Neutrophil (primary cell): ENCODE measurements around the gene CHAD.
A peak's percentile ranks its signal among the peaks of the same experiment; 100 is the strongest.

ENCODE experiments used
- H3K27ac ChIP-seq: fragments of 200-600 bp; sonication (generic); 2 replicates; pipeline ENCODE4 v1.5.1; 2016; ENCODE audit warnings: mild to moderate bottlenecking, moderate library complexity
- H3K27me3 ChIP-seq: fragments of 200-600 bp; sonication (generic); 2 replicates; pipeline ENCODE4 v1.6.0; 2016; ENCODE audit warnings: mild to moderate bottlenecking
- H3K36me3 ChIP-seq: fragments of 200-600 bp; sonication (generic); 2 replicates; pipeline ENCODE4 v1.5.1; 2017
- H3K4me1 ChIP-seq, 2 experiments: fragments of 200-600 bp in 1 of 2; sonication (generic) in 1 of 2; 1 replicate in 1 of 2; 2 replicates in 1 of 2; pipeline versions ENCODE4 v1.5.1 to v1.6.1; 2013 to 2016; ENCODE audit warnings: low read depth in 1 of 2, low read length in 1 of 2, mild to moderate bottlenecking in 1 of 2, moderate library complexity in 1 of 2; ENCODE audit not compliant: control insufficient read depth in 1 of 2, insufficient read depth in 1 of 2
- H3K4me3 ChIP-seq, 2 experiments: fragments of 200-600 bp in 1 of 2; sonication (generic) in 1 of 2; 1 replicate in 1 of 2; 2 replicates in 1 of 2; pipeline ENCODE4 v1.5.1; 2013 to 2016; ENCODE audit warnings: low read depth in 1 of 2, low read length in 1 of 2, mild to moderate bottlenecking in 1 of 2, moderate library complexity in 1 of 2
- H3K9me3 ChIP-seq: fragments of 200-600 bp; sonication (generic); 2 replicates; pipeline ENCODE4 v1.5.1; 2016
- TF ChIP-seq, protein P1 (sequence below): fragments of 200-600 bp; sonication (generic); IDR thresholded peaks from 2 replicates; pipeline ENCODE4 v1.5.1; 2016; ENCODE audit warnings: antibody characterized with exemption

CHAD gene

GRCh38 chr17:50514388-50514787 is 45.7 kb upstream of the CHAD start:
- H3K4me3 ChIP-seq = no peak overlapping the region
- no peaks in the 10 kb centered on the region for H3K4me1 ChIP-seq
- H3K36me3 ChIP-seq = no peaks in the 10 kb centered on the region
- H3K27ac ChIP-seq = no peak overlapping the region
- no peaks in the 10 kb centered on the region for H3K27me3 ChIP-seq
- no peaks in the 10 kb centered on the region for H3K9me3 ChIP-seq
- TF ChIP-seq, protein P1, sequence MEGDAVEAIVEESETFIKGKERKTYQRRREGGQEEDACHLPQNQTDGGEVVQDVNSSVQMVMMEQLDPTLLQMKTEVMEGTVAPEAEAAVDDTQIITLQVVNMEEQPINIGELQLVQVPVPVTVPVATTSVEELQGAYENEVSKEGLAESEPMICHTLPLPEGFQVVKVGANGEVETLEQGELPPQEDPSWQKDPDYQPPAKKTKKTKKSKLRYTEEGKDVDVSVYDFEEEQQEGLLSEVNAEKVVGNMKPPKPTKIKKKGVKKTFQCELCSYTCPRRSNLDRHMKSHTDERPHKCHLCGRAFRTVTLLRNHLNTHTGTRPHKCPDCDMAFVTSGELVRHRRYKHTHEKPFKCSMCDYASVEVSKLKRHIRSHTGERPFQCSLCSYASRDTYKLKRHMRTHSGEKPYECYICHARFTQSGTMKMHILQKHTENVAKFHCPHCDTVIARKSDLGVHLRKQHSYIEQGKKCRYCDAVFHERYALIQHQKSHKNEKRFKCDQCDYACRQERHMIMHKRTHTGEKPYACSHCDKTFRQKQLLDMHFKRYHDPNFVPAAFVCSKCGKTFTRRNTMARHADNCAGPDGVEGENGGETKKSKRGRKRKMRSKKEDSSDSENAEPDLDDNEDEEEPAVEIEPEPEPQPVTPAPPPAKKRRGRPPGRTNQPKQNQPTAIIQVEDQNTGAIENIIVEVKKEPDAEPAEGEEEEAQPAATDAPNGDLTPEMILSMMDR = no peak

DNA sequence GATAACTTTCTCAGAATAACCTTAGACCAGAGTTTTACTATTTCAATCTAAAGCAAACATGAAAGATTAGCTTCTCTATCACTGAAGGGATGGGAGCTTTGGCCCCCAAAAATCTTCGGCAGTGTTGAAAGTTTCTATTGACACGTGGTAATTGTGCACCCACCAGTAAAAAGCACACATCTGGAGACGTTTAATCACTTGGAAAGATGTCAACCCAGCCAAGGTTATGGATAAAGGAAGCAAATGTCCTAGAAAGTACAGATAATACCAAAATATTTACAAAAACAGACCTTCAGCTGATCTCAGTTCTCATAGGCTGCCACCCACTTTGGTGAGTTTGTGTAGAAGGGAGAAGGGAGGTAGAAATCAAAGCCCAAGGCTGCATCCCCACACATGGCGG is 44.8 kb upstream of the CHAD start:
- H3K4me3 ChIP-seq = no peak overlapping the region
- no peak overlapping the region for H3K27ac ChIP-seq
- no peaks in the 10 kb centered on the region for H3K27me3 ChIP-seq
- TF ChIP-seq, protein P1 = no peak
- H3K4me1 ChIP-seq = peaks cover 7% of the 10 kb centered on the region in 2 experiments
- no peaks in the 10 kb centered on the region for H3K9me3 ChIP-seq
- H3K36me3 ChIP-seq = no peaks in the 10 kb centered on the region

GRCh38 chr17:50511058-50511457 is 42.4 kb upstream of the CHAD start:
- no peaks in the 10 kb centered on the region for H3K36me3 ChIP-seq
- H3K27ac ChIP-seq = no peak overlapping the region

GRCh38 chr17:50508573-50509460 is 40.1 kb upstream of the CHAD start:
- Histone ChIP-seq H3K27ac (peak overlapping the region; percentile 11), H3K36me3 (no peaks in the 10 kb centered on the region), H3K4me3 (peak overlapping the region; percentile 70 to 80), H3K9me3 (no peaks in the 10 kb centered on the region), H3K27me3 (peaks cover 6% of the 10 kb centered on the region), H3K4me1 (peaks cover 7 to 12% of the 10 kb centered on the region in 2 experiments)
- TF ChIP-seq, protein P1 = no peak

More at GRCh38 chr17:50511058-50511457, 42.4 kb upstream of the CHAD start:
- peaks cover 4% of the 10 kb centered on the region for H3K27me3 ChIP-seq
- peaks cover 7% of the 10 kb centered on the region in 2 experiments for H3K4me1 ChIP-seq
- H3K9me3 ChIP-seq = no peaks in the 10 kb centered on the region
- TF ChIP-seq, protein P1 = no peak
- H3K4me3 ChIP-seq = no peak overlapping the region

DNA sequence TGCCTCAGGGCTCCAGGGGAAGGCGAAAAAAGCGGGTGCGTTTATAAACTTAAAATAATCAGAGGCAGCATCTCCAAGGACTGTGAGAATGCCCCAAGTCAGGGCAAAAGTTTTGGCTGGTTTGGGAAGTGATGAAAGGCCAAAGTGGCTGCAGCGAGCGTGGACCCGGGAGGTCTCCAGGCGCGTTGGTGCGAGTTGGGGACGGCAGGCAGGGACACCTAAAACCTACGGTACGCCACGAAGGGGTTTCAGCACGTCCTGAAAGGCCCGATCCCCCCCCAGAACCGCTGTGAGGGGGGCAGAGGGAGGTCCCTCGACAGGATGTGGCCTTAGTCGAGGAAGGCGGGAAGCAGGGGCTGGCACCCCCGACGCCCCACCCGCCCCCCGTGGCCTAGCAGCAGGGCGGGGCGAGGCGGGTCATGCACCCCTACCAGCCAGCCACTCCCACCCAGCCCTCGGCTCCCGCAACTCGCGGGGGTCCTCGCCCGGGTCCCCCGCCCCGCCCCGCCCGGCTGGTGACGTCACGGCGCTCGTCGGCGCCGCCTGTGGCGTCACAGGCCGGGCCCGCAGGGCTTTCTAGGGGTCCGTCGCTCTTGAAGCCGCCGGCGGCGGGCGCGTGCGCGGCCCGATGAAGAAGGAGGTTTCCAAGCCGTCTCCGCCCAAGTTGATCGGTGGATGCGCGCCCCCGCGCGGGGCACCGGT is 39.3 kb upstream of the CHAD start, which contains the start of gene MYCBPAP:
MYCBPAP (plus strand) TSS at position 569 of the 702 bp plus-strand sequence. CDS start 236 bp downstream, outside the sequence.
- peak within 1 kb of the TSS; percentile 11 for H3K27ac ChIP-seq
- H3K36me3 ChIP-seq = no peaks in the 10 kb centered on the region
- H3K27me3 ChIP-seq = peaks cover 14% of the 10 kb centered on the region
- peaks cover 7 to 13% of the 10 kb centered on the region in 2 experiments for H3K4me1 ChIP-seq
- peak within 1 kb of the TSS; percentile 70 to 80 for H3K4me3 ChIP-seq
- H3K9me3 ChIP-seq = no peaks in the 10 kb centered on the region
- TF ChIP-seq, protein P1 = peak; percentile 14
